Liver (tissue), 2 donors: ENCODE data around the gene PLEKHN1.

Source experiments
- CTCF ChIP-seq: fragments of 150-350 bp; IDR thresholded peaks from 2 replicates; pipeline ENCODE4 v1.5.1; 2017; ENCODE audit warnings: improper control_type of control experiment, low read depth, low read length; ENCODE audit not compliant: missing input control
- REST ChIP-seq: IDR thresholded peaks from 2 replicates; pipeline ENCODE4 v1.6.1; 2016; ENCODE audit warnings: antibody characterized with exemption, mild to moderate bottlenecking
- donor health status: healthy.

- TF ChIP-seq CTCF = no peak
- TF ChIP-seq REST = no peak
These were observed 5.1 kb upstream of the PLEKHN1 start for GRCh38 chr1:961132-961669.
